Bronchial epithelial cell (primary cell): Measurements from ENCODE around the gene PIEZO2. TPM values are rescaled to one million over a fixed set of nuclear protein-coding genes. Genes with fewer than 3 reads are reported as not detected.
"Not testable (repeated sequence)": the region's sequence is repeated elsewhere in the genome, so short reads cannot be mapped to it uniquely, and the experiment has no call there.

Source experiments
- DNase-seq: peaks from one replicate; pipeline ENCODE4 v3.0.0-alpha.2; 2010; ENCODE audit warnings: low read depth
- FAIRE-seq: peaks from 2 replicates; lab custom pipeline; 2011; peaks lifted over from hg19 to GRCh38; lab: Jason Lieb, UNC
- H3K27me3 ChIP-seq: 2 replicates; pipeline ENCODE4 v1.5.1; 2011; ENCODE audit warnings: low read length; ENCODE audit not compliant: control insufficient read depth, insufficient read depth
- H3K36me3 ChIP-seq: 2 replicates; pipeline ENCODE4 v1.5.1; 2011; ENCODE audit warnings: low read length; ENCODE audit not compliant: control insufficient read depth, insufficient read depth
- H3K4me3 ChIP-seq: 2 replicates; pipeline ENCODE4 v1.5.1; 2011; ENCODE audit warnings: mild to moderate bottlenecking, low read depth, low read length, control low read depth
- CTCF ChIP-seq: IDR thresholded peaks from 2 replicates; pipeline ENCODE4 v1.5.1; 2011; ENCODE audit warnings: mild to moderate bottlenecking, moderate library complexity, low read length, control low read depth, inconsistent platforms; ENCODE audit not compliant: insufficient read depth, severe bottlenecking
- total RNA-seq: library from RNA; depleted of rRNA; stranded (reverse); fragments of >200 nt; gene quantifications from 2 replicates; pipeline ENCODE4 v1.2.1, GENCODE V29; 2014

The PIEZO2 gene
- total RNA-seq, 1 donor from 2014 or later = 1.3 TPM

GRCh38 chr18:10661317-10661716 lies 488.1 kb downstream of the PIEZO2 start:
- H3K36me3 ChIP-seq = no peaks in the 10 kb centered on the region
- no peaks in the 10 kb centered on the region for H3K27me3 ChIP-seq
- no peak for TF ChIP-seq CTCF
- peak; percentile 88 for DNase-seq
- H3K4me3 ChIP-seq = no peak overlapping the region
- FAIRE-seq = no peak

GRCh38 chr18:10660179-10660884 lies 489.0 kb downstream of the PIEZO2 start:
- FAIRE-seq = no peak
- H3K27me3 ChIP-seq = no peaks in the 10 kb centered on the region
- H3K4me3 ChIP-seq = no peak overlapping the region
- DNase-seq = no peak
- no peaks in the 10 kb centered on the region for H3K36me3 ChIP-seq
- TF ChIP-seq CTCF = no peak

- Histone ChIP-seq H3K4me3 (no peak overlapping the region), H3K27me3 (no peaks in the 10 kb centered on the region), H3K36me3 (no peaks in the 10 kb centered on the region)
- DNase-seq (no peak), FAIRE-seq (no peak)
- no peak for TF ChIP-seq CTCF
Measured at GRCh38 chr18:10659594-10659993, 489.8 kb downstream of the PIEZO2 start.

GRCh38 chr18:10659000-10659399 lies 490.4 kb downstream of the PIEZO2 start:
- H3K36me3 ChIP-seq = no peaks in the 10 kb centered on the region
- no peak for DNase-seq
- no peak for TF ChIP-seq CTCF
- no peak for FAIRE-seq
- H3K27me3 ChIP-seq = no peaks in the 10 kb centered on the region
- no peak overlapping the region for H3K4me3 ChIP-seq

GRCh38 chr18:10644003-10644402 lies 505.4 kb downstream of the PIEZO2 start:
- peak; percentile 97 for FAIRE-seq
- H3K27me3 ChIP-seq, DNase-seq, H3K4me3 ChIP-seq, H3K36me3 ChIP-seq: not testable (repeated sequence)

- H3K36me3 ChIP-seq, H3K27me3 ChIP-seq, H3K4me3 ChIP-seq, DNase-seq: not testable (repeated sequence)
- peak; percentile 94 for FAIRE-seq
Measured at GRCh38 chr18:10642915-10643524, 506.3 kb downstream of the PIEZO2 start.

- not testable (repeated sequence) for H3K27me3 ChIP-seq, DNase-seq, H3K36me3 ChIP-seq, FAIRE-seq, H3K4me3 ChIP-seq
Measured at GRCh38 chr18:10638539-10638885, 510.9 kb downstream of the PIEZO2 start.

- DNase-seq, H3K27me3 ChIP-seq, FAIRE-seq, H3K36me3 ChIP-seq, H3K4me3 ChIP-seq: not testable (repeated sequence)
Measured at GRCh38 chr18:10637858-10638538, 511.4 kb downstream of the PIEZO2 start.

- H3K4me3 ChIP-seq, H3K27me3 ChIP-seq, FAIRE-seq, H3K36me3 ChIP-seq: not testable (repeated sequence)
- peak; percentile 12 for DNase-seq
Measured at GRCh38 chr18:10629076-10629475, 520.3 kb downstream of the PIEZO2 start.

- H3K27me3 ChIP-seq, H3K4me3 ChIP-seq, H3K36me3 ChIP-seq: not testable (repeated sequence)
- FAIRE-seq (peak; percentile 90), DNase-seq (peak; percentile 4)
Measured at GRCh38 chr18:10626606-10627213, 522.7 kb downstream of the PIEZO2 start.
